Activated CD8-positive, alpha-beta T cell treated with anti-CD3 and anti-CD28 coated beads for 36 hours (primary cell): ENCODE measurements around the gene MAGI2. TPM values are rescaled to one million over a fixed set of nuclear protein-coding genes. Genes with fewer than 3 reads are reported as not detected.
"Not testable (repeated sequence)": the region's sequence is repeated elsewhere in the genome, so short reads cannot be mapped to it uniquely, and the experiment has no call there.

ENCODE experiments used
- ATAC-seq: fragments of 200-7000 bp; cut with Tn5 transposase; one replicate; pipeline ENCODE4 v1.10.0; 2021; ENCODE audit warnings: mild to moderate bottlenecking, moderate library complexity
- CTCF ChIA-PET: fragments of 350-600 bp; sonication (Branson Sonifier 250); formaldehyde crosslinking; loops from one replicate; lab custom pipeline; 2021; ENCODE audit warnings: antibody characterized with exemption; lab: Charles Lee
- POLR2A ChIA-PET: fragments of 350-600 bp; sonication (Branson Sonifier 250); formaldehyde crosslinking; loops from one replicate; lab custom pipeline; 2021; ENCODE audit warnings: antibody characterized with exemption; lab: Charles Lee
- DNase-seq: peaks from one replicate; pipeline ENCODE4 v3.0.0-alpha.2; 2020
- H3K27ac Mint-ChIP-seq: one replicate; pipeline ENCODE4 v1.8.0; 2021; ENCODE audit warnings: mild to moderate bottlenecking, mixed read lengths
- H3K27me3 Mint-ChIP-seq: one replicate; pipeline ENCODE4 v1.8.0; 2021; ENCODE audit warnings: mixed read lengths
- H3K36me3 Mint-ChIP-seq: one replicate; pipeline ENCODE4 v1.8.0; 2021; ENCODE audit warnings: low read depth, mixed read lengths
- H3K4me1 Mint-ChIP-seq: one replicate; pipeline ENCODE4 v1.8.0; 2021; ENCODE audit warnings: low read depth, mixed read lengths
- H3K4me3 Mint-ChIP-seq: one replicate; pipeline ENCODE4 v1.8.0; 2021; ENCODE audit warnings: mild to moderate bottlenecking, moderate library complexity, mixed read lengths
- H3K9me3 Mint-ChIP-seq: one replicate; pipeline ENCODE4 v1.8.0; 2021; ENCODE audit warnings: mixed read lengths
- intact Hi-C: fragments of 100-400 bp; cut with micrococcal nuclease; formaldehyde crosslinking; loops from one replicate; pipeline ENCODE4 v1.10.0; 2022
- total RNA-seq, 2 experiments: library from RNA; stranded (reverse); gene quantifications; one replicate each; pipeline ENCODE4 v1.2.3, GENCODE V29; 2021
- TF ChIP-seq, protein P1 (sequence below): fragments of 200-600 bp; IDR thresholded peaks from one replicate; pipeline ENCODE4 v1.8.0; 2022; ENCODE audit warnings: antibody characterized with exemption, mild to moderate bottlenecking

MAGI2 gene
- total RNA-seq, 2 experiments from 2014 or later: 0.04 to 0.09 TPM

GRCh38 chr7:78329001-78329655 lies 1124.3 kb downstream of the MAGI2 start:
- no peak for ATAC-seq
- POLR2A ChIA-PET: no interaction called here
- no peaks in the 10 kb centered on the region for H3K9me3 Mint-ChIP-seq
- intact Hi-C loops: no loop called here
- H3K27ac Mint-ChIP-seq: no peak overlapping the region
- no peaks in the 10 kb centered on the region for H3K4me1 Mint-ChIP-seq
- DNase-seq: no peak
- H3K27me3 Mint-ChIP-seq: no peaks in the 10 kb centered on the region
- no peaks in the 10 kb centered on the region for H3K36me3 Mint-ChIP-seq
- H3K4me3 Mint-ChIP-seq: no peak overlapping the region
- TF ChIP-seq, protein P1, sequence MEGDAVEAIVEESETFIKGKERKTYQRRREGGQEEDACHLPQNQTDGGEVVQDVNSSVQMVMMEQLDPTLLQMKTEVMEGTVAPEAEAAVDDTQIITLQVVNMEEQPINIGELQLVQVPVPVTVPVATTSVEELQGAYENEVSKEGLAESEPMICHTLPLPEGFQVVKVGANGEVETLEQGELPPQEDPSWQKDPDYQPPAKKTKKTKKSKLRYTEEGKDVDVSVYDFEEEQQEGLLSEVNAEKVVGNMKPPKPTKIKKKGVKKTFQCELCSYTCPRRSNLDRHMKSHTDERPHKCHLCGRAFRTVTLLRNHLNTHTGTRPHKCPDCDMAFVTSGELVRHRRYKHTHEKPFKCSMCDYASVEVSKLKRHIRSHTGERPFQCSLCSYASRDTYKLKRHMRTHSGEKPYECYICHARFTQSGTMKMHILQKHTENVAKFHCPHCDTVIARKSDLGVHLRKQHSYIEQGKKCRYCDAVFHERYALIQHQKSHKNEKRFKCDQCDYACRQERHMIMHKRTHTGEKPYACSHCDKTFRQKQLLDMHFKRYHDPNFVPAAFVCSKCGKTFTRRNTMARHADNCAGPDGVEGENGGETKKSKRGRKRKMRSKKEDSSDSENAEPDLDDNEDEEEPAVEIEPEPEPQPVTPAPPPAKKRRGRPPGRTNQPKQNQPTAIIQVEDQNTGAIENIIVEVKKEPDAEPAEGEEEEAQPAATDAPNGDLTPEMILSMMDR: no peak
- CTCF ChIA-PET: no interaction called here

DNA sequence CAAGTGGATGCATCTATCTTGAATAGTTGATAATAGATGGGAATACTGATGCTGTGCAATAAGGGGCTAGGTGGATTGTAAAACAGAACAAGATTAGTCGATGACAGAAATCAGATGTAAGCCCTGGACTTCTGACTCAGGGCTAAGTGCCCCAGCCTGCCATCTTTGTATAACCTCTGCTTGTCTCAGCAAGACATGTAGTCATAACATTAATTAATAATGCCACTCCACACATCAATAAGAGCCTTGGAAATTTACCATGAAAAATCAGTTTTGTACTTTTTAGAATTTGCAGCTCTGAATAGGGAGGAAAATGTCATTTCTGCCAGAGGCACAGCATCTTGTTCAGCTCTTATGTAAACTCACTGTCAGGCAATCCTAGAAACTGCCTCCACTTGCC lies 1125.7 kb downstream of the MAGI2 start:
- H3K4me3 Mint-ChIP-seq: no peak overlapping the region
- DNase-seq (no peak), ATAC-seq (no peak)
- no peaks in the 10 kb centered on the region for H3K36me3 Mint-ChIP-seq
- H3K9me3 Mint-ChIP-seq: no peaks in the 10 kb centered on the region
- TF ChIP-seq, protein P1: no peak
- no peak overlapping the region for H3K27ac Mint-ChIP-seq
- CTCF ChIA-PET: no interaction called here
- no peaks in the 10 kb centered on the region for H3K4me1 Mint-ChIP-seq
- POLR2A ChIA-PET: no interaction called here
- no peaks in the 10 kb centered on the region for H3K27me3 Mint-ChIP-seq
- intact Hi-C loops: no loop called here

DNA sequence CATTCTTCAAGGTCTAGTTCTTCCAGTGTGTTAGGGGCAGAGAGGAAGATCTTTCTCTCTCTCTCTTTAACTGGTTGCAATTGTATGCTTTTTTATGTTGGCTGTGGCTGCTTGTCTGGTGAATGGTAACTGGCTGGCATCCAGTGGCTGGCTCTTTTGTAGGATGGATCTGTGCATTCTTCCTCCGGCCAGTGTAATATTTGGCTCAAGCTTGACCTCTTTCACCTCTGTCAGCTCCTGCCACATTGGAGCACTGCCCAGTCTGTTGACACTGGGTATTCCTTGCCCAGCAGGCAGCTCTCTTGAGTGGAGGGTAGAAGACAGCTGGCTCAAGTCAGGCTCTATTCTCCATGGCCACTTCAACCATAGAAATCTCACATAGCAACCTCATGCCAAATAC lies 1126.6 kb downstream of the MAGI2 start:
- ChIA-PET CTCF (no interaction called here), POLR2A (no interaction called here)
- no peak for ATAC-seq
- Mint-ChIP-seq H3K4me1 (no peaks in the 10 kb centered on the region), H3K27me3 (no peaks in the 10 kb centered on the region), H3K36me3 (no peaks in the 10 kb centered on the region), H3K27ac (no peak overlapping the region), H3K4me3 (no peak overlapping the region), H3K9me3 (peaks cover 4% of the 10 kb centered on the region)
- intact Hi-C loops: no loop called here
- TF ChIP-seq, protein P1: no peak
- no peak for DNase-seq

GRCh38 chr7:78326189-78326588 lies 1127.3 kb downstream of the MAGI2 start:
- DNase-seq (no peak), ATAC-seq (no peak)
- H3K36me3 Mint-ChIP-seq: no peaks in the 10 kb centered on the region
- H3K27me3 Mint-ChIP-seq: no peaks in the 10 kb centered on the region
- TF ChIP-seq, protein P1: no peak
- no peaks in the 10 kb centered on the region for H3K4me1 Mint-ChIP-seq
- intact Hi-C loops: no loop called here
- peaks cover 4% of the 10 kb centered on the region for H3K9me3 Mint-ChIP-seq
- no peak overlapping the region for H3K27ac Mint-ChIP-seq
- H3K4me3 Mint-ChIP-seq: no peak overlapping the region
- POLR2A ChIA-PET: no interaction called here
- CTCF ChIA-PET: no interaction called here

DNA sequence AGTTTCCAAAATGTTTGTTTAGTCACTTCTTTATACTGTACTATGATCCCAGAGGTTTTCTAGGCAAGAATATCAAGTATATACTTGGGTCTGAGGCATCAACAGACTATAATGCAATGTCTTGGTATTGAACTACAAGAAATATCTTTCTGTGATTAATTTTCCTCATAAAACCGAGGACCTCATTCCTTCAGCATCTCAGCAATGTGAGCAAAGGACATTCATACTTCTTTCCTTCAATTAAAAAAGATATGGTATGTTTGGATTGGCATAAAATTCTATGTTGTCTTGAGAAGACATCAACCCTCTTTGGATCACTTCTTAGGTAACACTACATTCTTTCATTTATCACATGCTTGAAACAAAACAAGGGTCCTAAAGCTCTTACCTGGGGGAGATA lies 1130.3 kb downstream of the MAGI2 start:
- CTCF ChIA-PET: no interaction called here
- DNase-seq (no peak), ATAC-seq (no peak)
- Mint-ChIP-seq H3K4me1 (no peaks in the 10 kb centered on the region), H3K36me3 (no peaks in the 10 kb centered on the region), H3K27me3 (no peaks in the 10 kb centered on the region), H3K27ac (no peak overlapping the region), H3K9me3 (peaks cover 4% of the 10 kb centered on the region), H3K4me3 (no peak overlapping the region)
- TF ChIP-seq, protein P1: no peak
- intact Hi-C loops: no loop called here
- POLR2A ChIA-PET: no interaction called here

DNA sequence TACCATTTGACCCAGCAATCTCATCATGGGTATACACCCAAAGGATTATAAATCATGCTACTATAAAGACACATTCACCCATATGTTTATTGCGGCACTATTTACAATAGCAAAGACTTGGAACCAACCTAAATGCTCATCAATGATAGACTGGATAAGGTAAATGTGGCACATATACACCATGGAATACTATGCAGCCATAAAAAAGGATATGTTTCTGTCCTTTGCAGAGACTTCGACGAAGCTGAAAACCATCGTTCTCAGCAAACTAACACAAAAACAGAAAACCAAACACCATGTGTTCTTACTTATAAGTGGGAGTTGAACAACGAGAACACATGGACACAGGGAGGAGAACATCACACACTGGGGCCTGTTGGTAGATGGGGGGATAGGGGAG lies 1131.2 kb downstream of the MAGI2 start:
- H3K27me3 Mint-ChIP-seq, H3K4me1 Mint-ChIP-seq, intact Hi-C loops, POLR2A ChIA-PET, H3K9me3 Mint-ChIP-seq, ATAC-seq, H3K27ac Mint-ChIP-seq, H3K36me3 Mint-ChIP-seq, CTCF ChIA-PET, DNase-seq, H3K4me3 Mint-ChIP-seq: not testable (repeated sequence)
